ENCODE results near the gene ADAMTS10.

GRCh38 chr19:8601796-8602195 is 8.7 kb downstream of the ADAMTS10 start:
- no peak for TF ChIP-seq CTCF (IDR thresholded peaks at IDR 0.05)
- TF ChIP-seq POLR2A (IDR thresholded peaks at IDR 0.05): no peak
